ENCODE measurements around the gene TTLL4.

TTLL4 gene

DNA sequence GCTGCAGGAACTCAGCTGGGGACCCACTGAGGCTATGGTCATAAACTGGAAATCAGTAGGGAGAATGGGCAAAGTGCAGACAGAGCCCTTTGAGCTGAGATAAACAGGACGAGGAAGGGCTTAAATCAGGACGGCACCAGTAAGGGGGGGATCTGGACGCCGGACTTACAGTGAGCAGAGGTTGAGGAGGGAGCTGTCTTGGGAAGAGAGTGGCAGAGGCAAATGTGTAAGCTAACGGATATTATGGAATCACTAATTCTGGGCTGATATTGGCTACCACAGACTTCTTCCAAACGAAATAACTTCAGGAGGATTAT lies 71.9 kb downstream of the TTLL4 start:
- DNase-seq: peak in 1 of 58 donors; percentile 35

GRCh38 chr2:218783688-218784087 lies 73.1 kb downstream of the TTLL4 start:
- DNase-seq: peak in 2 of 58 donors; percentile 3 to 38

GRCh38 chr2:218785103-218785502 lies 74.5 kb downstream of the TTLL4 start:
- DNase-seq: no peak

DNA sequence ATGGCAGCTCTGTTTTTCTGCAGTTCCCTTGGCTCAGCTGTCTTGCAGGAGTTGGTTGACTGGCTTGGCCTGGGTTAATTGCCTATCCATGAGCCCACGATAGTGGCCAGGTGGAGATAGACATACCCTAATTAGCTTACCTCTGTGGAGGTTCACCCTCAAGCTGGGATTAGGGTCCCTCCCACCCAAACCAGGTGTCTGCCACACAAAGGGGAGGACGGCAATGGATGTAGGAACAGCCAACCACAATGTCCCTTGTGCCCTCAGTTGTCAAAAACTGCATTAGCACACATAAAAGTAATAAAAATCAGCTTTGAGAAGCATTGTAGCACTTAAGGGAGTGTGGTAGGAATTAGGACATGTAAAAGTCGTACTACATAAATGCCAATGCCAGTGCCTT lies 75.5 kb downstream of the TTLL4 start:
- no peak for DNase-seq

DNA sequence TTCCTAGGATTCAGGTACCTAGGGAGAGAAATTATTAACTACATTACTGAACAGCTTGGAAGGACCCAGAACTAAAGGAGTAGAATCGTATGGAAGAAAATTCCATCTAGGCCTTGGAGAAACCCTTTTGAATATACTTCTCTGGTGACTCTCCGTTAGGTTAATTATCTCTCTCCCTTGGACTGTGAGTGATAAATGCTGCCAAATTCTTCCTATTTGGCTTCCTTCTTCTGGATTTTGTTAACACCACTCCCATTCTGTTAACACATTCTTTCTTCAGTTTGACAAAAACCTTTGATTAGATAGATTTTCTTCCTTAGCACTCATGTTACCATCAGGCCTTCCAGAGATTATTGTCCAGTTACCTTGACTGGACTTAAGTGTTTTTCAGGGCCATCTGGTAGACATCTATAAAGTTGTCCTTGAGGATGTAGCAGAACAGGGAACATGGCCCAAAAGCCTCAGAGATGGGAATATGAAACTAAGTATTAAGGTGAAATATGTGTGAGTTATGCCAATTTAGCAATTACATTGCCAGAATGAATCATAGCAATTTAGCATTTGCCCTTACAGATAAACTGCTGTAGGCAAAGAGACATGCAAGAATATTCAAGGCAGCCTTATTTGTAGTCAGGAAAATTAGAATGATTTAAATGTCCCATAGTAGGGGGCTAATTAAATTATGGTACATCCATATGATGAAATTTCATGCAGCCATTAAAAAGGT lies 78.1 kb downstream of the TTLL4 start:
- no peak for DNase-seq

DNA sequence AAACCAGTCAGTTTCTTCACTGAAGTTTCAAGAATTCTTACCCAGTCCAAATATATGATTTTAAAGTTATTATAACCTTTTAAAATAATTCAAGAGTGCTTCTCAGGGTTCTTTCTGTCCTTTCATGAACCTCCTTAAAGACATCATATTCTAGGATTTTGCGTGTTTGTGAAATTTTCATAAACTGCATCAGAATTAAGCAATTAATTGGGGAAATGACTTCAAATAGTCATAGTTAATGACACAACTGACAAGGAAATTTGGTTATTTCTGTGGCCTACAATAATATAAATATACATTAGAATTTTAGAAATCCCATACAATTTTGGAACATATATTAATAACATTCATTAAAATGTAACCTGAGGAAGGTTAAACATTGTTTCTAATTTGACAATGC lies 81.8 kb downstream of the TTLL4 start:
- DNase-seq: no peak

DNA sequence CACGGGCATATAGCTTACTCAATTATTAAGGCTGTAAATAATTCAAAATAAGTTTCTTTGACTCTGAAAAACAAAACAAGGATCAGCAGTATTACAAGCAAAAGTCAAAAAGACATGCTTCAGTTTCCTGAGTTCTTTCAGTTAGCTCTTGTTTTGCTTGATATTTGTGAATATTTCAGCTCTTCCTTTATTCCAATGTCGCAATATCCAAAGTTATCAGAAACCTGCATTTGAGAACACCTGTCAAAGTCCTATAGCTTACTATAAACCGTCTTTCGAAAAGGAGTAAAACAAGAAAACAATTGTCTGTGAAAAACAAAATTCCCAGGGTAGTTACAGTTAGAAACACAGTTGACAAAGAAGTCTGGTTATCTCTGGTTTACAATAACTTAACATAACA lies 86.1 kb downstream of the TTLL4 start:
- no peak for DNase-seq

DNA sequence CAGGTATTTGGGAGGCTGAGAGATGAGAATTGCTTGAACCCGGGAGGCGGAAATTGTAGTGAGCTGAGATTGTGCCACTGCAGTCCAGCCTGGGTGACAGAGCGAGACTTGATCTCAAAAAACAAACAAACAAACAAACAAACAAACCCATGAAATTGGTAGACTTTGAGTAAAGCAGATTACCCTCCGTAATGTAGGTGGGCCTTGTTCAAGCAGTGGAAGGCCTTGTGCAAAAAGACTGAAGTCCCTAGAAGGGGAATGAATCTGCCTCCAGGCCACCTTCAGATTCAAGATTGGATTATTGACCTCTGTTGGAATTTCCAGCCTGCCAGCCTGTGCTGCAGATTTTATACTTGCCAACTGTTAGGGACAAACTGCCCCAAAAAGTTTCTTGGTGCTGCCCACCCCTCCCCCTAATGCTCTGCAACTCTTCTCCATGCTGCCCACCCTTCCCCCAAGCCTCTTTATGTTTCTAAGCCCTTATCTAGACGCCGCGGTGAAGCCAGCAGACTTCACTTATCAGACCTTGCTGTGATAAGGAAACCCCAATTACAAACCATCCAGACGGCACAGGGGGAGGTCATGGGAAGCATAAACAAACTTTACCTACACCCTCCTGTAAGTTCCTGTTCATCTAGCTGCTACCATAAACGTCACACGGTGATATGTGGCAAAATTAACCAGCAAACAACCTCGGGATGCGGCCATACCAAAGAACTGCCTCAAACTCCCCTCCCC lies 88.3 kb downstream of the TTLL4 start:
- DNase-seq: no peak

GRCh38 chr2:218799990-218800389 lies 89.4 kb downstream of the TTLL4 start:
- no peak for DNase-seq

GRCh38 chr2:218802386-218802994 lies 91.9 kb downstream of the TTLL4 start:
- no peak for DNase-seq

- DNase-seq: no peak
Measured at GRCh38 chr2:218804817-218805216, 94.2 kb downstream of the TTLL4 start.

Measured in anterior cingulate cortex (tissue), 58 donors.